Measurements from ENCODE around the gene ELN.

The ELN gene

GRCh38 chr7:74061840-74062539 is 34.0 kb downstream of the ELN start:
- peak; percentile 15 to 44 (median 25) for DNase-seq (ENCODE audit: low read depth in 3 of 3)

- DNase-seq (ENCODE audit: low read depth in 3 of 3), result no peak
Observed at GRCh38 chr7:74063223-74063641, 35.3 kb downstream of the ELN start.

GRCh38 chr7:74063646-74064045 is 35.7 kb downstream of the ELN start:
- DNase-seq (ENCODE audit: low read depth in 3 of 3), result no peak

DNA sequence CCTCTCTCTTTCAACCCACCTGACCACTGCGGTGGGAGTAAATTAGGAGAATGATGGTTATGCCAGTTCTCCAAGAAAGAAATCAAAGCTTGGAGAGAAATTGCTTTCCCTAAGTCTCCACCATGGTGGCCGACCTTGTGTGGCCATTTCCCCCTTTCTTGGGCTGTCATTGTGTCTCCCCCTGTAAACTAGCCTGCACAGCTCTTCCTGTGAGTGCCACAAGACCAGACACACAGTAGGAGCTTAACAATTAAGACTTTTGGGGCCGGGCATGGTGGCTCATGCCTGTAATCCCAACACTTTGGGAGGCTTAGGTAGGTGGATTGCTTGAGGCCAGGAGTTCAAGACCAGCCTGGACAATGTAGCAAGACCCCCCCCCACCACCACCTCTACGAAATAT is 36.7 kb downstream of the ELN start:
- DNase-seq (ENCODE audit: low read depth in 3 of 3), result no peak

- no peak for DNase-seq (ENCODE audit: low read depth in 3 of 3)
Observed at GRCh38 chr7:74066626-74067025, 38.7 kb downstream of the ELN start.

DNA sequence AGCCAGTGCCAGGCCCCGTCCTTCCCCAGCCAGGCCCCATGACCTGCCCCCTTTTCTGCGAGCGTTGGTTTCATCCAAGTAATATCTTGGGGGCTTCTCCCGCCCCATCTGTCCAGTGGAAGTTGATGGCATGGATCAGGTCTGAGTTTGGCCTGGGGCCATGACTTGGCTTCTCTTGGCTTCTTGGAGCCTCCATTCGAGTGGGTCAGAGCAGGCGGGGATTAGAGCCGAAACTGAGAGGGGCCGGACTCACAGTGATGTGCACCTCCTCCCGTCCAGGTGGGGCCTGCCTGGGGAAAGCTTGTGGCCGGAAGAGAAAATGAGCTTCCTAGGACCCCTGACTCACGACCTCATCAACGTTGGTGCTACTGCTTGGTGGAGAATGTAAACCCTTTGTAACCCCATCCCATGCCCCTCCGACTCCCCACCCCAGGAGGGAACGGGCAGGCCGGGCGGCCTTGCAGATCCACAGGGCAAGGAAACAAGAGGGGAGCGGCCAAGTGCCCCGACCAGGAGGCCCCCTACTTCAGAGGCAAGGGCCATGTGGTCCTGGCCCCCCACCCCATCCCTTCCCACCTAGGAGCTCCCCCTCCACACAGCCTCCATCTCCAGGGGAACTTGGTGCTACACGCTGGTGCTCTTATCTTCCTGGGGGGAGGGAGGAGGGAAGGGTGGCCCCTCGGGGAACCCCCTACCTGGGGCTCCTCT is 40.6 kb downstream of the ELN start:
- DNase-seq (ENCODE audit: low read depth in 3 of 3), result no peak

GRCh38 chr7:74069086-74069541 is 41.1 kb downstream of the ELN start:
- no peak for DNase-seq (ENCODE audit: low read depth in 3 of 3)

- no peak for DNase-seq (ENCODE audit: low read depth in 3 of 3)
Observed at GRCh38 chr7:74069790-74070618, 42.0 kb downstream of the ELN start.

GRCh38 chr7:74070619-74070921 is 42.6 kb downstream of the ELN start:
- no peak for DNase-seq (ENCODE audit: low read depth in 3 of 3)

DNA sequence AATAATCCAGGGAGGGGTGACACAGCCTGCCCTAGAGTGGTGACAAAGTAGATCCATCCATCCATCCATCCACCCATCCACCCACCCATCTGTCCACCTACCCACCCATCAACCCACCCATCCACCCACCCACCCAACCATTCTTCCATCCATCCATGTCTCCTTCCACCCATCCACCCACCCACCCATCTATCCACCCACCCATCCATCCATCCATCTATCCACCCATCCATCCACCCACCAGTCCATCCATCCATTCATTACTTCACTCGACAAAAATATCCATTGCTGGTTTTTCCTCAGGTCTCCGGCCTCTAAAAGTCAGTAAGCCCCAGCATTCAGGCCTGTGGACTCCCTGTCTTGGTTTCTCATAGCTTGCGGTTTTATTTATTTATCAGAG is 43.1 kb downstream of the ELN start:
- DNase-seq (ENCODE audit: low read depth in 3 of 3), result no peak

- no peak for DNase-seq (ENCODE audit: low read depth in 3 of 3)
Observed at GRCh38 chr7:74074770-74075169, 46.8 kb downstream of the ELN start.

- no peak for DNase-seq (ENCODE audit: low read depth in 3 of 3)
Observed at GRCh38 chr7:74078461-74078860, 50.5 kb downstream of the ELN start.

GRCh38 chr7:74082770-74083116 is 54.8 kb downstream of the ELN start:
- no peak for DNase-seq (ENCODE audit: low read depth in 3 of 3)

DNA sequence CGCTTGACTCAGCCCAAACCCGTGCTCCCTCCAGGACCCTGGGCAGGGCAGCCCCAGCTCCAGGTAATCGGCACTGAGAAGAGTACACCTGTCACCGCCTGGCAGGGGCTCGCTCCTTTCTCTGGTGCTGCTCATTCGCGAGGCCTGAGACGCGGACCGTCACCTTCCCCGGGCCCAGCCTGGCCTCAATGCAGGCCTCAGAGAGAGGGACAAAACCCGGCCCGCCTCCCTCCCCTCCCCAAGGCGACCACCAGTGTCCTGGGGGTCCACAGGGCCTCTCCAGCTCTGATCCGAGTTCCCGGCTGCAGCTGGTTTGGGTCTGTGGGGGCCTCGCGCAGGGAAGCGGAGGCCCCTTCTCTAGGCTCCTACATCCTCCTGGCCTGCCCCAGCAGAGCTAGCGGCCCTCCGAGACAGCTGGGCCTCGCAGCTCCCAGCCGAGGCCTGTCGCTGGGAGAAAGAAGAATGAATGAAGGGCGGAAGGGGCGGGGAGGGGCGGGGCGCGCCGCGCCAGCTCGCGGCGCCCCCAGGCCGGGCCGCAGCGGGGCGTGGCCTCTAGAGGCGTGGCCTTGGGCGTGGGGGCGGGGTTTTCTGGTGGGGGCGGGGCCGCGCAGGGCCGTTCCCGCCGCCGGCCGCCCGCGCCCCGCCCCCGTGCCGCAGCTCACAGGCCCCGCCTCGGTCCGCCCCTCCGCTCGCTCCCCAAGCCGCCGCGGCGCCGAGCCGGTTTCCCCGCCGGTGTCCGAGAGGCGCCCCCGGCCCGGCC is 55.3 kb downstream of the ELN start, which contains the start of gene LIMK1:
Gene LIMK1, plus strand, starts transcription at position 688 of the 760 bp plus-strand sequence. CDS start 187 bp downstream, outside the sequence.
- DNase-seq (ENCODE audit: low read depth in 3 of 3), result peak; percentile 59 to 82 (median 62)

GRCh38 chr7:74083928-74084721 is 56.2 kb downstream of the ELN start:
- DNase-seq (ENCODE audit: low read depth in 3 of 3), result peak in 1 of 3 donors; percentile 21

GRCh38 chr7:74084722-74085578 is 57.0 kb downstream of the ELN start:
- no peak for DNase-seq (ENCODE audit: low read depth in 3 of 3)

- DNase-seq (ENCODE audit: low read depth in 3 of 3), result no peak
Observed at GRCh38 chr7:74087791-74088453, 59.9 kb downstream of the ELN start.

DNA sequence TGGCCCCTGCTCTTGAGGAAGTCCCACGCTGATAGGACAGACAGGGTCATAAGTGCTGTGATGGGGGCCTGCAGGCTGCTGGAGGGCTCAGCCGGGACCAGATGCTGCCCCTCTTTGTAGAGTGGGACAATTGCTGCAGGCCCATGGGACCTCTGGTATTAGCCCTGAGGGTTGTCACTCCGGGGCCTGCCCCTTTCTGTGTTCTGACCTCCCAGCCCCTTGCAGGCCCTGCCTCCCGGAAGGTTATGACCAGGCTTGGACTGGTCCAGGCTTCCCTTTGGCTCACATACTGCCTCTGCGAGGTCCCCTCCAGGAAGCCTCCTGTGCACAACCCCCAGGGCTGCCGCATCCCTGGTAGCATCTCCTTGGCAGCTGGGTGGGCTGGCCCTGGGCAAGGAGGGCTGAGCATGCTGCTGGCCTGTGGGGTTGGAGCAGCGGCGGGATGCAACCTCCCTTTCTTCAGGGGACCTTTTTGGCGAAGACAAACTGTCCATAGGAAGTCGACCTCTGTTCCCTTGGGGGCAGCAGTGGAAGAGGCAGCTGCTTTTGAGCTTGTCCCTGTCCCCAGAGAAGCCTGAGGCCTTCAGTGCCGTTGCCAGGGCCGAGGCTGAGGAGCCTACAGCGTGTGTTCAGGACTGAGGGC is 64.5 kb downstream of the ELN start:
- no peak for DNase-seq (ENCODE audit: low read depth in 3 of 3)

GRCh38 chr7:74092964-74093471 is 65.0 kb downstream of the ELN start:
- no peak for DNase-seq (ENCODE audit: low read depth in 3 of 3)
